ENCODE data around the gene SUPT3H.
"Not testable (repeated sequence)": the region's sequence is repeated elsewhere in the genome, so short reads cannot be mapped to it uniquely, and the experiment has no call there.

Gene SUPT3H

DNA sequence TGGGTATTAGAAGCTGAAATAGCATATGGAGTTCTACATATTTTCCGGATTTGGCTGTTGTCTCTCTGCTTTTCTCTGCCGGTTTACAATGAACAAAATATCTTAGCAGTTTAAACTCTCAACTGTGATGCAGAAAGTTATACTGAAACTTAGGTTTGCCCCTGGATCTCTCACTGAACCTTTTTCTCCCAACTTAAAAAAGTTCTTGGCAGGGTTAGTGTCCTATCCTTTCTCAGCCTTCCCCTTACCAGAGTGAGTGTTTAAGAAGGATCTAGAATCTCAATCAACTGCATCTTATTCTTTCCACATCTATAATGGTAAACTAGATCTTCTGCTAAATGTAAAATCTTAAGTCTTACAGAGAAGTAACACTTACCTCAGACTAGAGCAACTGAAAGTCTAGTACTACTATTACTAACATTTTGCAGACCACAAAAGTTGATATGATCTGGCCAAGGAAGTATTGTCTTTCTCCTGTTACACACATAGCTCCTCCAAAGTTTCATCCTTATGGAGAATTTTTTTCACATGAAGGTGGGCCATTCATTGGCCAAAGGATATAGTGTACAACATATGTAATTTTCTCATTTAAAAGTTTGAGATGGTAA is 441.9 kb downstream of the SUPT3H start:
- no peak for DNase-seq

DNA sequence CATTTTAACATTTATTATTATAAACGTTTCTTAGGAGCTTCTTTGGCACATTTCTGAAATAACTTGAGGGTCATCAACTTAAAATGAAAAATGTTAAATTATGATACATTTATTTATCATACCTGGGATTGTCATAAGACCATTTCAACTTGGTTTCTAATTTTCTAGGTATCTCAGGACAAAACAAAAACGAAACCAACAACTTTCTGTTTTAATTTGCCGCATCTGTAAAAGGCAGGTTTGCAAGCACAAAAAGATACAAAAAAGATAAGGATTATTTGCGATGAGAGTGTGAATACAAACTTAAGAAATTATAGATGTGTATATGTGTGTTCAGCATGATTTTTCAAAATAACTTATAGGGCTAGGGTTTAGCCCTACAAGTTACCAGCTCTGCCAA is 444.6 kb downstream of the SUPT3H start:
- DNase-seq: no peak

DNA sequence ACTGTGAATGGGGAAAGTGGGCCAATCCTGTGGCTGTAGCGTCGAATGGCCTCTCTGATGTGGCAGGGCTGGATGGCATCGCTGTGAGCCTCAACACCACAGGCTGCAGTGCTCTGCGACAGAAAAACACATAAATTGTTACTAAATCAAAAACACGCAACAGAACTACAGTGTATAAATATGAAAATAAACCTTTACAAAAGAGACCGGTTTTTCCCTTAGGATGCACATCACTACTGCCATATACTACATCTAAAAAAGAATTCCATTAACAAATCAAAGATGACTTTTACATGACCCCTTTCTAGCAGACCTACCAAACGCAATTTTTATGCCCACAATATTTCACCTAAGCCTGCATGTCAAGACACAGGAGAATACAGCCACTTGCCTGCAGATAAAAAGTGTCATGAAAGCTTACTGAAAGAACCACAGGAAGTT is 445.1 kb downstream of the SUPT3H start:
- DNase-seq: no peak

DNA sequence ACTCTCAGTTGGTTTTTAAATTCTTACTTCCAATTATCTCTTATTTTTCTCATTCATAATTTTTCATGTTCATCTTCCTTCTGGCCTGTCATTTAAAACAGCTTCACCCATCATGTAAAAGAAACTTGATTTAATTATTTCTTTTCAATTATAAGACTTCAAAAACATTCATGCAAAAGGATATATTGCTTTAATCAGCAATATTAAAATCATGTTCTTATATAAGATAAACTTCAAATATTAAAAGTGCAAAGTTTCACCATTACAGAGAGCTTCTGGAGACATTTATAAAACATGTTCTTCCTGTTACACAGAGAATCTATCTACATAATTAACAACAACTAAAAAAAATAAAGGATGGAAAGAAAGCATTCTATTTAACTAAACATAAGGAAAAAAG is 446.3 kb downstream of the SUPT3H start:
- no peak for DNase-seq

DNA sequence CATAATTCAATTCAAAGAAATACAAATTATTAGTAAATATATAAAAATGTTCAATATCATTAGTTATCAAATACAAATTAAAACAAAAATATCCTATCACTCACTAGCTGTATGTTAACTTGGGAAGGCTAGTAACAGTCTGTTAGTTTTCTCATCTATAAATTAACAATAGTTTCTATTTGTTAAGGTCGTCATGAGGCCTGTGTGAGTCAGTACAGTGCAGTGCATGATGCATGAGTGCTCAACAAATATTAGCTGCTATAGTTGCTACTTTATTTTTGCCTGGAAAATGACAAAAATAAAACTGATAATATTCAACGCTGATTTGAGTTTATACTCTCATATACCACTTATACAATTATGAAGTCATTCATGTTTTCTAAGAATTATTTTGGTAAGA is 451.2 kb downstream of the SUPT3H start:
- no peak for DNase-seq

DNA sequence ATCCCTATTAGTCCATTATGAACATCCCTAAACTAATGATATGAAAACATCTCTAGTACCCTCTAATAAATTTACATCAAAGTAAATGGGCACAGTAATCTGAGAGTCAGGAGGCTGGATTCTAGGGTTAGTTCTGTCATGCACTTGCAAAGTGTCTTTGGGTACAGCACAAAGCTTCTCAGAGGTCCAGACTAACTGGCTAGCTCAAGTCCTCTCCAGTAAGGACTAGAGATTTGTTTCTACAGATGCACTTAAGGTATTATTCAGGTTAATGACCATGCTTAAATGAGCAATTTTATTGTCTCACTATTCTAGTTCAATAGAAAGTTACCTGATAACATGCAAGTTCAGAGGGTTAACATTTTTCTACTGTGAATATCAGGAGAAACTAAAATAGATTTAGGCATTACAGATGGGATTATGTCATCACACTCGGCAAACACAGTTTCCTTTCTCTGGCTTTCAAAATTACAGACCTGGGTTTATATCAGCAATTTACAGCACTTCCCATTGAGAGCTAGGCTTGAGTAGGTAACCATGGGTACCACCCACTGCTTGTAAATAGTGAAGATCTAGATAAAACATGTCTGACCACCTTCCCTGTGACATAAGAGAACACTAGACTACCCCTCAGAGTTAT is 452.5 kb downstream of the SUPT3H start:
- peak in 1 of 2 experiments; percentile 5 for DNase-seq

DNA sequence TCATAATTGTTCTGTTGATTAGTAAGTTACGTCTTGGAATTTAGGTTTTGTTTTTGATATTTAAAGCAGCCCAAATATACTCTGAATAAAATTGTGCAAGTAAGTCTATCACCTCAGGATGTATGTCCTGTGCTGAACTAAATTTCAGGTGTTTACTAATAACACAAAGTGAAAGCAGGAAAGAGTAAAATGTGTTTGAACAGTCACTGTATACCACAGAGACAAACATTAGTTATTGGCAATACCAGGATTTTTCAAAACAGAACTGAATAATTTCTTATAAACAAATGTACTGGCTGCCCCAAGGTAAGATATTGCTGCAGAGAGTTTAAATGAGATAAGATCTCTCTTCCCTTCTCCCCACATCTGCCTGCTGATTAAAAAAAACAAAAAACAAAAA is 454.3 kb downstream of the SUPT3H start:
- DNase-seq: no peak

DNA sequence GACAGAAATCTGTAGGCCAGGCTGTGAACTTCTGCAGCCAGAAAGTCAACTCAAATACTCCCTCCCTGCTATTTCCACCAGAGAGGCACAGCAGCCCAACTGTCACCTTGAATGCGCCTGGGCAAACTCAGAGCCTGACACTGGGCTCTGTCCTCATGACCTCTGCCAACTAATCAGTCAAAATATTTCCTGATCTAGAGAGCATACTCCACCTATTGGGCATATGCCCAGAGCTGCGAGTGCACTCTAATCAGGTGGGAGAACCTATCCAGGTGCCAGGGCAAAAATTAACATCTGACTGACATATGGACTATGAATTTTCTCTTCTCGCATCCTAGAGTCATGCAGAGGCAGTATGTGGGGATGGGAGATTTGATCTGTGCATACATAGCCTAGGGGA is 455.9 kb downstream of the SUPT3H start:
- DNase-seq: no peak

DNA sequence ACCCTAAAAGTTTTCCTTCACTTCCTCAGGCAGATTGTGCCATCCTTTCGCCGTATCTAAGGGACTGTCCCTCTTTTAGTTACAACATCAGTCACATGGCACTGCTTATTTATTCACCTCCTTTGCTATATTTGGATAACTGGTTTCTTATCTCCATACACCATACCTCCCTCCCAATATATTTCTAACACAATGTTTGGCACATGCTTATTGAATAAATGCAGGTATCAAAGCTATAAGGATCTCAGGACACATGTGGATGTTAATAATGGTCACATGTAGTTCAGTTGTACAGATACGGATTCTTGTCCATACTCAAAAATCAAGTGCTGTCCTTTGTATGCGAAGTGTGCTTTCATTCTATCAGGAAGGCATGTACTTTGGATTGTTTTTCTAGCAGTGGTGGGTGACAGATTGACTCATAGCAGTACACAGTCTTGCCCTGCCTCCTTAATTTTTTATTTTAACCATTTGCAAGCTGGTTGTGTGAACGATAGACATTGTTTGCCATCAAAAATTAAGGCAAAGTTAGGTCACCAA is 456.7 kb downstream of the SUPT3H start:
- DNase-seq: no peak

DNA sequence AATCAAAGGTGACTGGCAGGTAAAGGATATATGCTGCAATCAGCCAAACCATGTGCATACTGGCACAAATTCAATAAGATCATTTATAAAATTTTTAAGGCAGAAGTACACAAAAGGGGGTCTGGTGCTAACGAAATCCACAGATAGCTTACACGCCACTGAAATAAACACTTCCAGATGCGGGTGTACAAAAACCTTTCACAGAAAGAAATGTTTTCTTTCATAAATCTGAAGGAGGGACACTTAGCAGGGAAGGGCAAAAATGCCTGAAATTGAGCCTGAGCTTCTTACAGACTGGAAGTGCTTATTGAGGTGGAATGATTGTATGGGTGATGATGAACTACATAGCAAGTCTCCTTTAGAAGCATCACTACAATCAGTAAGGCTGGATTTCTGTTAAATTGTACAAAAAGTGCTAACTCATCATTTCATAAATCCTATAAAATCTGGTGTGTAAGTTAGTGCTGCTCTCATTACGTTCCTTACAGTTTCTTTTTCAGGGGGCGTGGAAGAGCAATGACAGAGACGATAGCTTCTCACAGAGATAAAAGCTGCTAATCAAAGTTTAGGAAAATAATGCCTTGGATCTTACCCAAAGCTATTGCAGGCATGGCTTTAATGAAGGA is 458.9 kb downstream of the SUPT3H start:
- DNase-seq: no peak

DNA sequence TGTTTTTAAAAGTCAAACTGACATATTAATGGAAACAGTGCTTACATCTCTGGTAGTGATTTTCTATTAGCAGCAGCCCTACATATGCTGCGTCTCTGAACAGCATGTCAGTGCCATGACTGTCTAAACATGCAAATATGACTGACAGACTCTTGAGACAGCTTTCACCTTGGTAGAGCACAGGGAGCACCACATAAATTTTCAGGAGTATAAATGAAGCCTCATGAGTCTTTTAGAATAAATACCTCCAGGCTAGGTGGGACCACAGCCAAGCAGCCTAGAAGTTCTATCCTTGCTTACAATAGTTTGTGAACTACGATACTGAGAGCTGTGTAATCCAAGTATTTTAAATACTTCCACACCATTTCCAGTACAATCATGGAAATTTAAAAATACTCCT is 460.3 kb downstream of the SUPT3H start:
- DNase-seq: no peak

DNA sequence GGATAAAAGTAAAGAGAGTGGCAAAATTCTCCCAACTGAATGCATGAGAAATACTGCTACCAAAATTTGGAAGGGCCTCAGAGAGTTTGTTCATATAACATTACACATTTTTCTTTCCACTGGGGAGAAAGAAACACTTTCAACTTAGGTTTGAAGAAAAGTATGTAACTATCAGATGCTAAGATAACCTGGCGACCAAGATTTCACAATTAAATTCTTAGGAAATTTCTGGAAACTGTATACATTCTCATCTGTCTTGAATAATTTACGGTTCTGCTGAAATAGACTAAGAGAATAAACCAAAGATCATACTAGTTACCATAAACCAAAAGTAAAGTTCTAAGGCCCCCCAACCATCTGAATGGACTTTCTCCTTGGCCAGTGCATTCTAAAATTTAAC is 462.6 kb downstream of the SUPT3H start:
- no peak for DNase-seq

DNA sequence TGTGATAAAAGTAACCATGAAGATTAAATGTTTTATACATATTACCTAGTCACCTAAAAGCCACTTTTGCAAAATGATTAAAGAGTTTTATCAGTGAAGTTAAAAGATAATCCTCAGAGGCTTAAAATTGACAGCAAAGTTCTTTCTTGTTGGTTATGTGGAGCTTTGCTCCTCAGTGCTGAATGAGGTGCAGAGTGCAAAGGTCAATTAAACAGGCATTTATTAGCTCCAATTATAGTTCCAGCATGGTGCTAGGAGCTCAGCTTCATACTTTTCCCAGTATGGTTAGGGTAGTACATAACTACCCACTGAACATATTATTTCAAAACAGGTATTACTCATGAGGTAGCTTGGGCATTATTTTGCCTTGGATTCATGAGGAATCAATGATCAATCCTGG is 463.6 kb downstream of the SUPT3H start:
- DNase-seq: no peak

DNA sequence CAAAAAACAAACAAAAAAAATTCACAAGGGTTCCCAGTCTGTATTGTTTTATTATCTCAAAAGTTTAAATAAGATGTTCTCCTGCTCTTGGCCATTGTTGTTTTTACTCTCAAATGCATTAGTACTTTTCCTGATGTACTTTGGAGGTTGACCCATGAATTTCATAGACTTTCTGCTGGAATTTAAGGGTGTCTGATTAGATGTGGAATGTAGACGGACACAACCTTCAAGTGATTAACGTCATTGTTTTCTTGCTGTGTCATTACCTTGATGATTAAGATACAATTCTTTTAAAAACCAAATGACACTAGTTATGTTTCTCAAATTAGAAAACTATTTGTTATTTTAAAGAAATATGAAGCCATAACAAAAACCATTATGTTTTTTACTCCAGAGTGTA is 471.0 kb downstream of the SUPT3H start:
- no peak for DNase-seq

DNA sequence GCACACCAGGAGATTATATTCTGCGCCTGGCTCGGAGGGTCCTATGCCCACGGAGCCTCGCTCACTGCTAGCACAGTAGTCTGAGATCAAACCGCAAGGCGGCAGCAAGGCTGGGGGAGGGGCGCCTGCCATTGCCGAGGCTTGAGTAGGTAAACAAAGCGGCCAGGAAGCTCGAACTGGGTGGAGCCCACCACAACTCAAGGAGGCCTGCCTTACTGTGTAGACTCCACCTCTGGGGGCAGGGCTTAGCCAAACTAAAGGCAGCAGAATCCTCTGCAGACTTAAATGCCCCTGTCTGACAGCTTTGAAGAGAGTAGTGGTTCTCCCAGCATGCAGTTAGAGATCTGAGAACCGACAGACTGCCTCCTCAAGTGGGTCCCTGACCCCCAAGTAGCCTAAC is 477.4 kb downstream of the SUPT3H start:
- not testable (repeated sequence) for DNase-seq

DNA sequence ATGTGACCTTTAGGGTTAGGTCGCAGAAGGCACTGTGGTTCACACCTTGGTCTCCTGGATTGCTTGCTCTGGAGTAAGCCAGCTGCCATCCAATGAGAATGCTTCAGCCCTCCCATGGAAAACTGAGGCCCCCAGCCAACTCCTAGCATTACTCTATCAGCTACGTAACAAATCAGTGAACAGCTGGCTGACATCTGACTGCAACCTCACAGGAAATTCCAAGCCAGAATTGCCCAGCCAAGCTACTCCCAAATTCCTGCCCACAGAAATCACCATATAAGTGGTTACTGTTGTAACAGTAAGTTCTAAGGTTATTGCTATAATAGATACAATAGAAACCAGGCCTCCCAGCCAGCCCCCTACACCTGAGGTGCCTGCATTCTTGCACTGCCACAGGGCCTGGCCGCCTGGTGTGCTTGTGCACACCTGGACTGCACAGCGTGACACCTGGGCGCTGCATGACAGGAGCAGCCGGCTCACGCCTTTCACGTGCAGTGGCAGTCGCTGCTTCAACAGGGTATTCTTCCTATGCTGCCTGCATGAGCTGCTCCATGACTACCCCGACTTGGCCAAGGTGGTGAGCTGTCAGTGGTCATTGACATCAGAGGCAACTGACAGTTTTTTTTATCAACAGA is 479.3 kb downstream of the SUPT3H start:
- DNase-seq: no peak

DNA sequence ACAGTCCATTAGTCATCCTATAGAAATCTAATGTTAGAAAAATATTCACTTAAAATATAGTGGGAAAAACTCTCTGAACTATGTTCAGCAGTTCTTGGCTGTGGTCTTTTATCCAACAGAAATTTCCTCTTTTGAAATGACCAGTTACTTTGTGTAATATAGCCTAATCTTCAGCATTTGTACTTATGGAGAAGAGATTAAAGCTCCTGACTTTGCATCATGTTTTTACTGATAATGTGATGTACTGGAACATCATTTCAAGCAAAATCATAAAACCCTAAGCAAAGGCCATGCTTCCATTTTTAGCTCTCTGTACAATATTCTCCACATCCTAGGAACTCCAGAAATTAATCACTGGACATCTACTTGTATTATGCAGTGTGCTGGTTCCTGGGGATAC is 480.4 kb downstream of the SUPT3H start:
- no peak for DNase-seq

DNA sequence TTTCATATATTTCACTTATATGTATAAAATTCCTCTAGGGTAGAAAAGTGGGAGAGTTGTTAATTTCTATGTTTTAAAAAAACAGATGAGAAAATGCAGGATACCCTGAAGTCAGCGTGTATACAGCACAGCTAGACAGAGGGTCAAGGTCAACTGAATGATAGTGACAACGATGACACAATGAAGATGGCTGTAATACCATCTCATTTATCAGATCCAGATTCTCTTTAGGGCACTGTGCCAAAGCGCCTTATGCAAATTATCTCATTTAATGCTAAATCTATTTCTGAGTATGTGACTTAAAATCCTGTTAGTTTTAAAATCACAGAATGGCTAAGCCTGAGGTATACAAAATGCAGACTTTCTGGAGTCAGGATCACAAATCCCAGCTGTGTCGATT is 481.0 kb downstream of the SUPT3H start:
- no peak for DNase-seq

DNA sequence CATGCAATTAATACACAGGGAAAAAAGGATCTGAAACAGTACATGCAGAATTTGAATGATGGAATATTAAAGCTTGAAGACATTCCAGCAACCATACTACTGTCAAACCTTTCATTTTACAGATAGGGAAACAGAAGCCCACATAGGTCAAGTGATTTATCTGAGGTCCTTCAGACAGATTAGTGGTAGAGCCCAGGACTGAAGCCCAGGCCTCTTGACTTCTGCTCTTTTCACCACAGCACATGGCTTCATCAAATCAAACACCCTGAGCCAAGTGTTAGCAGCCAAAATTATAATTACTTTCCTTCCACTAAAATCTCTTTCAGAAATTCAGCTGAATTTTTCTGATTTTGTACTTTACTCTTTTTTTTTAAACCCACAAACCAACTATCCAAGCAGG is 485.2 kb downstream of the SUPT3H start:
- DNase-seq: no peak

DNA sequence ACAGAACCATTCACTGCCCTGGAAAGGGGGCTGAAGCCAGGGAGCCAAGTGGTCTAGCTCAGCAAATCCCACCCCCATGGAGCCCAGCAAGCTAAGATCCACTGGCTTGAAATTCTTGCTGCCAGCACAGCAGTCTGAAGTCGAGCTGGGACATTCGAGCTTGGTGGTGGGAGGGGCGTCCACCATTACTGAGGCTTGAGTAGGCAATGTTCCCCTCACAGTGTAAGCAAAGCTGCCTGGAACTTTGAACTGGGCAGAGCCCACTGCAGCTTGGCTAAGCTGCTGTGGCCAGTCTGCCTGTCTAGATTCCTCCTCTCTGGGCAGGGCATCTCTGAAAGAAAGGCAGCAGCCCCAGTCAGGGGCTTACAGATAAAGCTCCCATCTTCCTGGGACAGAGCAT is 498.7 kb downstream of the SUPT3H start:
- not testable (repeated sequence) for DNase-seq

DNA sequence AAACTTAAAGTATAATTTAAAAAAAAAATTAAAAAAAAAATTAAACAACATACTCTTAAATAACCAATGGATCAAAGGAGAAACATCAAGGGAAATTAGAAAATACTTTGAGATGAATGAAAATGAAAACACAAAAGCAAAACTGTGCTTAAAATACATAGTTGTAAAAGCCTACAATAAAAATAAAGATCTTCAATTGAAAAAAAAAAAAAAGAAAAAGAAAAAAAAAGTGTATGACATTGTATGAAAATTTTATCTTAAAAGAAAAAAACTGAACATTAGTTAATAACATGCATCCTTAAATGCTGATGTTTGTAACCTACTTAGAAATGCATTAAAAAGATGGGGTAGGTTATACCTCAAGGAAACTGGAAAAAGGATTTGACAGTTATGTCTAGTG is 501.1 kb downstream of the SUPT3H start:
- not testable (repeated sequence) for DNase-seq

DNA sequence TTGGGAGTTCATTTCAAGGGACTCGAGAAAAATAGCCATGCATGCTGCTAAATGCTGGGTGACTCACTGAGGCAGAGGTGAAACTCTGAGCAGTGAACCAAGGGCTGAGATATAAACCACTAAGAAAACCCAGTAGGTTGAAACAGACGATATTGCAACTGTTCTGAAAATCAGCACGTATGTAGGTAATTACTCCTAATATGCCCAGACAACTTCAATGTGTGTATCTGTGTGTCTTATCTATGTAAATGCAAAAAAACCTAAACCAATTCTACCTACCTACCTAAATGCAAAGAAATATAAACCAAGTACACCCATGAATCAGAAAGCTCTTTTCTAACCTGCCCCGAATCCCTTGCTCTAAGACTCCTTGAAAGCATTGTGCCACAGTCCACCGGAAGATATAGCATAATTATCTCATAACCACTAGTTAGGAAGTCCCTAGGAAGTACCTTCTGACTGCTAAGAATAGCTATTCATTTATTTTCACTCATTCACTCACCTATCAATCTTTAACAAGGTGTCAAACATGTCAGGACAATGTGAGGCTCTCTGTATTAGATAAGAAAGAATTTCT is 508.3 kb downstream of the SUPT3H start:
- DNase-seq: no peak

DNA sequence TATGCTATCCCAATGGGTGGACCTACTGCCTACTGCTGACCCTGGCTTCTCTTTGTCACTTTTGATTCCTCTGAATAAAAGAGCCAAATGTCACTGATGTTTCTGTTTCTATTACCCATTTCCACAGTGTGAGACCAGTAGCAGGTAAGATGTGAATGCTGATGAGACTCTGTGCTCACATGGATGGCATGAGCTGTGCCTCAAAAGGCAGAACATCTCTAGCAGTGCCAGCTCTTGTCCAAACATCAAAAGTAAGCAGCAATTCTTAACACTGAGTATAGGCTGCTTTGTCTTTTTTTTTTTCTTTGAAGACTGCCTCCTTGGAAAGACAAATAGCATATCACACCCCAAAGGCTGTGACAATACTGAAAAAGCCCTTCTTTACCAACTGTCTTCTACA is 508.8 kb downstream of the SUPT3H start:
- DNase-seq: no peak

DNA sequence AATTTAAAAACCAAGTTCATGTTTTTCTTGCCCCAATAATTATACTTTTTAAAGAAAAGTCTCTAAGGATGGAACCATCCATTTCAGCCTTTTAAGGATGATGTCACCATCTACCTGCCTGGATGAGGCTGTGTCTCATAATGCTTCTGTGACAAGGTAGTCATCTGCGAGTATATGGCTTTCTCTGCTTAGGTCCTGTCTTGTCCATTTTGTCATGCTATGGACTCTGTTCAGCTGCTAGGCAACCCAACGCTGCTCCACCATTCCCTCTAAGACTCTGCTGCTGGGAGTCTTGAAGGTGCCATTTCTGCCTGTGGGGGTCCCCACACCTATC is 509.4 kb downstream of the SUPT3H start:
- DNase-seq: no peak
